Esophagus squamous epithelium (tissue), 5 donors: Measurements from ENCODE around the gene RBM20. TPM values are rescaled to one million over a fixed set of nuclear protein-coding genes. Genes with fewer than 3 reads are reported as not detected.
"Not testable (repeated sequence)": the region's sequence is repeated elsewhere in the genome, so short reads cannot be mapped to it uniquely, and the experiment has no call there.

Experiments used
- DNase-seq: peaks from one replicate; lab custom pipeline; 2025; lab: John Stamatoyannopoulos, UW
- H3K27ac ChIP-seq, 4 donors: fragments of 200-600 bp; sonication (generic); one replicate each; pipeline ENCODE4 v1.5.1; 2016 to 2019; ENCODE audit warnings: mild to moderate bottlenecking in 1 of 4
- H3K27me3 ChIP-seq, 4 donors: fragments of 200-600 bp; sonication (generic); 1 replicate in 3 of 4; 2 replicates in 1 of 4; pipeline versions ENCODE4 v1.5.1 to v1.6.0; 2017 to 2021; ENCODE audit warnings: antibody characterized with exemption in 1 of 4
- H3K36me3 ChIP-seq, 3 donors: fragments of 200-600 bp; sonication (generic); one replicate each; pipeline ENCODE4 v1.5.1; 2016 to 2019
- H3K4me1 ChIP-seq, 3 donors: fragments of 200-600 bp; sonication (generic); one replicate each; pipeline ENCODE4 v1.5.1; 2017 to 2019
- H3K4me3 ChIP-seq, 4 donors: fragments of 200-600 bp; sonication (generic); 1 replicate in 3 of 4; 2 replicates in 1 of 4; pipeline ENCODE4 v1.5.1; 2016 to 2019; ENCODE audit warnings: mild to moderate bottlenecking in 2 of 4, moderate library complexity in 1 of 4
- H3K9me3 ChIP-seq, 3 donors: fragments of 200-600 bp; sonication (generic); one replicate each; pipeline ENCODE4 v1.5.1; 2016 to 2019
- CTCF ChIP-seq, 6 experiments: fragments of 450-650 bp in 4 of 6; fragments of 200-600 bp in 2 of 6; sonication (generic) in 2 of 6; IDR thresholded peaks; one replicate each; pipeline ENCODE4 v1.5.1; 2016 to 2019; ENCODE audit warnings: antibody characterized with exemption in 6 of 6, mild to moderate bottlenecking in 4 of 6, moderate library complexity in 4 of 6
- POLR2A ChIP-seq, 4 donors: fragments of 450-650 bp; IDR thresholded peaks; one replicate each; pipeline ENCODE4 v1.6.1; 2017; ENCODE audit warnings: antibody characterized with exemption in 4 of 4, mild to moderate bottlenecking in 4 of 4, moderate library complexity in 3 of 4
- WGBS, 2 donors: methylation state at CpG; one replicate each; pipeline ENCODE4 v1.1.5; 2018; 5-methylcytosine and 5-hydroxymethylcytosine counted together
- intact Hi-C: fragments of 100-400 bp; cut with DNase I; formaldehyde crosslinking; loops from one replicate; pipeline ENCODE4 v1.15.0; 2022
- total RNA-seq, 4 donors: library from RNA; depleted of rRNA; stranded (reverse); fragments of >200 nt; gene quantifications; one replicate each; pipeline ENCODE4 v1.1.0, GENCODE V29; 2016
- donor health status: DM: yes; HTN: yes; CAD: no.

Gene RBM20
- total RNA-seq, 4 donors from 2014 or later, result 2.1 to 10.3 (median 3.7) TPM

GRCh38 chr10:110704906-110705476, 60.9 kb downstream of the RBM20 start:
- DNase-seq, result no peak
- Histone ChIP-seq H3K36me3 (no peaks in the 10 kb centered on the region), H3K4me1 (no peaks in the 10 kb centered on the region), H3K27ac (no peak overlapping the region), H3K9me3 (no peaks in the 10 kb centered on the region), H3K4me3 (no peak overlapping the region), H3K27me3 (no peaks in the 10 kb centered on the region)
- intact Hi-C loops, result no loop called here
- WGBS, 2 donors, result 77 to 86% methylated on average over 5 of the region's 5 CpGs
- no peak for TF ChIP-seq CTCF (IDR thresholded peaks at IDR 0.05)
- no peak for TF ChIP-seq POLR2A (IDR thresholded peaks at IDR 0.05)

- H3K9me3 ChIP-seq, H3K27ac ChIP-seq, H3K36me3 ChIP-seq, H3K4me1 ChIP-seq, DNase-seq, intact Hi-C loops, H3K27me3 ChIP-seq, H3K4me3 ChIP-seq: not testable (repeated sequence)
- 86 to 88% methylated on average over 4 of the region's 4 CpGs for WGBS, 2 donors
Observed at GRCh38 chr10:110705596-110705995, 61.5 kb downstream of the RBM20 start.

GRCh38 chr10:110706690-110707098, 62.6 kb downstream of the RBM20 start:
- Histone ChIP-seq H3K4me3 (no peak overlapping the region), H3K4me1 (no peaks in the 10 kb centered on the region), H3K27ac (no peak overlapping the region), H3K9me3 (no peaks in the 10 kb centered on the region), H3K36me3 (no peaks in the 10 kb centered on the region), H3K27me3 (no peaks in the 10 kb centered on the region)
- intact Hi-C loops, result no loop called here
- no peak for TF ChIP-seq CTCF (IDR thresholded peaks at IDR 0.05)
- TF ChIP-seq POLR2A (IDR thresholded peaks at IDR 0.05), result no peak
- 57 to 66% methylated on average over 5 of the region's 5 CpGs for WGBS, 2 donors
- no peak for DNase-seq

GRCh38 chr10:110708776-110709443, 64.8 kb downstream of the RBM20 start:
- Histone ChIP-seq H3K9me3 (no peaks in the 10 kb centered on the region), H3K4me3 (no peak overlapping the region), H3K27ac (no peak overlapping the region), H3K4me1 (no peaks in the 10 kb centered on the region), H3K36me3 (no peaks in the 10 kb centered on the region), H3K27me3 (no peaks in the 10 kb centered on the region)
- intact Hi-C loops, result no loop called here
- 68 to 73% methylated on average over 5 to 7 of the region's 8 CpGs for WGBS, 2 donors
- TF ChIP-seq POLR2A (IDR thresholded peaks at IDR 0.05) (no peak), CTCF (IDR thresholded peaks at IDR 0.05) (no peak)
- DNase-seq, result no peak

- intact Hi-C loops, result no loop called here
- Histone ChIP-seq H3K27me3 (no peaks in the 10 kb centered on the region), H3K27ac (no peak overlapping the region), H3K36me3 (no peaks in the 10 kb centered on the region), H3K9me3 (no peaks in the 10 kb centered on the region), H3K4me3 (no peak overlapping the region), H3K4me1 (no peaks in the 10 kb centered on the region)
- DNase-seq, result no peak
- TF ChIP-seq POLR2A (IDR thresholded peaks at IDR 0.05) (no peak), CTCF (IDR thresholded peaks at IDR 0.05) (no peak)
- WGBS, 2 donors, result 84 to 90% methylated on average over 3 of the region's 3 CpGs
Observed at GRCh38 chr10:110709444-110709828, 65.3 kb downstream of the RBM20 start.
